Measurements from ENCODE around the gene RABGAP1L.

DNA sequence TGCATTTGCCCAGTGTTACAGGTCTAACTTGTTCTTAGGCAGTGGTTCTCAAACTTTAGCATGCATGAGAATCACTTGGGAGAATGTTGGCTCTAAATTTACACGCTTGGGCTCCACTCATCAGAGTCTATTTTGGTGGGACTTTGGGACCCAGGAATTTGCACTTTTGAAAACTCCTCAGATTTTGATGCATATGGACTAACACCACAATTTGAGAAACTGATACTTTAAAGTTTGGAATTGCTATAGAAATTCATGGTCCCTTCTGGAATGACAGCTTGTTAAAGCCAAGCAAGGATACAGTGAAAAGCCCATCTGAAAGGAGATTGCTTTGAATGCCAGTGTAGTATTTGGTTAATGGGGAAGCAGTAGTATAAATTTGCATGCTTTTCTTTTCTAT, 320.0 kb downstream of the RABGAP1L start:
- no peak for TF ChIP-seq YY1 (IDR thresholded peaks at IDR 0.05; ENCODE audit: insufficient read depth, insufficient read length)
- no peak for TF ChIP-seq ZNF274 (IDR thresholded peaks at IDR 0.05; ENCODE audit: low read depth, low read length)

Measured in NT2/D1 (cell line).